AG10803 (cell line): ENCODE data around the gene IGFALS.
A peak's percentile ranks its signal among the peaks of the same experiment; 100 is the strongest.

ENCODE experiments used
- DNase-seq: peaks from one replicate; pipeline ENCODE4 v3.0.0; 2010; ENCODE audit warnings: low read depth
- H3K4me3 ChIP-seq: 2 replicates; pipeline ENCODE4 v1.5.1; 2011; ENCODE audit warnings: mild to moderate bottlenecking, low read length, control low read depth
- TF ChIP-seq, protein P1 (sequence below): conservative IDR thresholded peaks from 2 replicates; pipeline ENCODE4 v1.5.1; 2011; ENCODE audit warnings: mild to moderate bottlenecking, low read length, control low read depth, inconsistent platforms

Gene IGFALS

DNA sequence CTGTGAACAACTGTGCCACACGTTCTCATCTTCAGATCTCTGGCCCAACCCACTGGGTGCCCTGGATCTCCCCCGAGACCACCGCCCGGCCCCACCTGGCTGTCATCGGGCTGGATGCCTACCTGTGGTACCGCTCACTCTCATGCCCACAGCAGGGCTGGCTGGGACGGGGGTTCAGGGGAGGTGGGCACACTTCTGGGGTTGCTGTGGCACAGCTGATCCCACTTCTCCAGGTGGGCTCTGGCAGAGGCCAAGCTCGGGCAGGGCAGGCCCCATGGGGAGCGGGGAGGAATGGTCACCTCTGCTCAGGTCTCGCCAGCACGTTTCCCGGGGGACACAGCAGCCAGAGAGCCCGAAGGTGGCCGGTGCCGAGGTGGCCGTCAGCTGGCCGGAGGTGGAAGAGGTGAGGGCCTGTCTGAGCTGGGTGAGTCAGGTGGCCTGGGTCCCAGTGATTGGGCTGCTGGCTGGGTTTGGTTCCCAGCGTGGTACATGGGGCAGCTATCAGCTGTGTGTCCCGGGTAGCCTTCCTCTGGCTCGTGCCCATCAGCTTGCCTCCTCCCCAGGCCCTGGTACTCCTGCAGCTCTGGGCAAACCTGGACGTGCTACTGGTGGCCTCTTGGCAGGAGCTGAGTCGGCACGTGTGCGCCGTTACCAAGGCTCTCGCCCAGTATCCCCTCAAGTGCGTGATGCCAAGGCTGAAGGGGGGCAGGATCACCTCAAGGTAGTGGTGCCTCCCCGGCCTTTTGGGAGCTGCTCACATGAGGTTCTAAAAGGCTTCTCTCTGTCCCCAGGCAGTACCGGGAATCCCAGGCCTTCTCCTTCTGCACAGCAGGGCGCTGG lies 18.3 kb downstream of the IGFALS start:
- DNase-seq = no peak
- no peak overlapping the region for H3K4me3 ChIP-seq
- TF ChIP-seq, protein P1, sequence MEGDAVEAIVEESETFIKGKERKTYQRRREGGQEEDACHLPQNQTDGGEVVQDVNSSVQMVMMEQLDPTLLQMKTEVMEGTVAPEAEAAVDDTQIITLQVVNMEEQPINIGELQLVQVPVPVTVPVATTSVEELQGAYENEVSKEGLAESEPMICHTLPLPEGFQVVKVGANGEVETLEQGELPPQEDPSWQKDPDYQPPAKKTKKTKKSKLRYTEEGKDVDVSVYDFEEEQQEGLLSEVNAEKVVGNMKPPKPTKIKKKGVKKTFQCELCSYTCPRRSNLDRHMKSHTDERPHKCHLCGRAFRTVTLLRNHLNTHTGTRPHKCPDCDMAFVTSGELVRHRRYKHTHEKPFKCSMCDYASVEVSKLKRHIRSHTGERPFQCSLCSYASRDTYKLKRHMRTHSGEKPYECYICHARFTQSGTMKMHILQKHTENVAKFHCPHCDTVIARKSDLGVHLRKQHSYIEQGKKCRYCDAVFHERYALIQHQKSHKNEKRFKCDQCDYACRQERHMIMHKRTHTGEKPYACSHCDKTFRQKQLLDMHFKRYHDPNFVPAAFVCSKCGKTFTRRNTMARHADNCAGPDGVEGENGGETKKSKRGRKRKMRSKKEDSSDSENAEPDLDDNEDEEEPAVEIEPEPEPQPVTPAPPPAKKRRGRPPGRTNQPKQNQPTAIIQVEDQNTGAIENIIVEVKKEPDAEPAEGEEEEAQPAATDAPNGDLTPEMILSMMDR = no peak

DNA sequence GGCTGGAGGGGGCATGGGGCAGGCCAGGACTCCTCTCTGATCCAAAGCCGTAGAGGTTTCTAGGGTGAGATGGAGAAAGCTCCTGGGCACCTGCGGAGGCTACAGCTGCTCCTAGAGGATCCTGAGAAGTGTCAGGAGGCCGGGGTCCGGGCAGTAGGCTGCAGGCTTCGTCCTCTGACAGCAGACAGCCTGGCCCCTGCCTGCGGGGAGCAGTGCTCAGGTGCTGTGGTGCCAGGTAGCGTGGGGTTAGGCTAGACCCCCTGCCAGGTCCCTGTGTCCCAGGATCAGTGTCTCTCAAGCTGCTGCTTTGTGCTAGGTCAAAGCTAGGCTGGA lies 19.1 kb downstream of the IGFALS start:
- TF ChIP-seq, protein P1 = no peak
- no peak for DNase-seq
- peak overlapping the region; percentile 76 for H3K4me3 ChIP-seq

DNA sequence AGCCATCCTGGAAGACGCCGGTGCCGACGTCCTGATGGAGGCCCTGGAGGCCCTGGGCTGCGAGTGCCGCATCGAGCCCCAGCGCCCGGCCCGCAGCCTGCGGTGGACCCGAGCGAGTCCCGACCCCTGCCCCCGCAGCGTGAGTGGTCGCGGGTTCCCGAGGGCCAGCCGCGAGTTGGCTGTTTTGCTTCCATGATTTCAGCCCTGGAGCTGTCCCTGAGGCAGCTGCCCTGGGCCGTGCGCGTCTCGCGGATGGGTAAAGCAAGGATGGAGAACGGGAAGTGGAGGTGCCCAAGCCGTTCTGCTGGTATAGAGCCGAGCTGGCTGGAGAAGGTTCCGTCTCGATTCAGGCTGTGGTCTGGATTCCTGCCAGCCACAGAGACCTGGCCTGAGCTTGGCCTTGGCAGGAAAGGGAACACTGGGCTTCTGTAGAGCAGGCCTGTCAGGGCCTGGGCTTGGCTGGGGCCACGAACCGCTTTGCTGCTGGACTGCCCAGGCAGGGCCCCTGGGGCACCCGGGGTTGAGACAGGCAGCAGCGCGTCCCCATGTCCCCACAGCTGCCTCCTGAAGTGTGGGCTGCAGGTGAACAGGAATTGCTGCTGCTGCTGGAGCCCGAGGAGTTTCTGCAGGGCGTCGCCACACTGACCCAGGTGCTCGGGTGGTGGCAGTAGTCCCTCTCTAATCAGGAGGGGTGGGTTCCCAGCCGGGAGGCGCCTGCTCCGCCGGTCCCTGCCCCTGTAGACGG lies 19.6 kb downstream of the IGFALS start:
- TF ChIP-seq, protein P1 = no peak
- peak overlapping the region; percentile 76 for H3K4me3 ChIP-seq
- peak; percentile 50 for DNase-seq

DNA sequence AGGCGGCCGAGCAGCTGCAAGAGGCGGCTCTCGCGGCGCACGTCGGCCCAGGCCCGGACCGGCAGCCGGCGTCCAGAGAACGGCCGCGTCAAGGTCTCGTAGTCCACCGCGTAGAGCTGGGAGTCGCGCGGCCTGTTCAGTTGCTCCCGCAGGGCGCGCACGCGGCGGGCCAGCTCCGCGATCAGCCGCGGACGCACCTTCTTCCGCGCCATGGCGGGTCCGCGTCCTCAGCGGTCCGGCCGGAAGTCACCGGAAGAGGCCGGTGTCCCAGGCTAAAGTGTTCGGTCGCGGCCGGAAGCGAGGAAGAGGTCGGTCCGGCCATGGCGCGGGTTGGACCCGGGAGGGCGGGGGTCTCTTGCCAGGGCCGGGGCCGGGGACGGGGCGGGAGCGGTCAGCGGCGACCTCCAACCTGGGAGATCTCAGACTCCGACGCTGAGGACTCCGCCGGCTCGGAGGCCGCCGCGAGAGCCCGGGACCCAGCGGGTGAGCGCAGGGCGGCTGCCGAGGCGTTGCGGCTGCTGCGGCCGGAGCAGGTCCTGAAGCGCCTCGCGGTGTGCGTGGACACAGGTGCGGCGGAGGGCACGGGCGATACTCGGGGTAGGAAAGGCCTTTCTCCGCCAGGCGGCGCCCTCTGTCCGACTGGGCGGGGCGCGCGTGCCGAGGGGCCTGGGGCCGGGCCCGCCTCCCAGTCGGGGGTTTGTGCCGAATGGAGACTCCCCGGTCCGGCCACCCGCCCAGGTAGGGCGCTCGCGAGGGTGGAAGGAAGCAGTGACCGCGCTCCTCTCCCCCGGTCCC lies 20.4 kb downstream of the IGFALS start, which contains the start of gene MRPS34:
Gene MRPS34, minus strand, starts transcription at position 227 of the 795 bp plus-strand sequence. Its CDS starts 15 bp downstream, at position 212.
- peak within 1 kb of the TSS; percentile 76 for H3K4me3 ChIP-seq
- DNase-seq = peak; percentile 80
- TF ChIP-seq, protein P1 = peak; percentile 52

DNA sequence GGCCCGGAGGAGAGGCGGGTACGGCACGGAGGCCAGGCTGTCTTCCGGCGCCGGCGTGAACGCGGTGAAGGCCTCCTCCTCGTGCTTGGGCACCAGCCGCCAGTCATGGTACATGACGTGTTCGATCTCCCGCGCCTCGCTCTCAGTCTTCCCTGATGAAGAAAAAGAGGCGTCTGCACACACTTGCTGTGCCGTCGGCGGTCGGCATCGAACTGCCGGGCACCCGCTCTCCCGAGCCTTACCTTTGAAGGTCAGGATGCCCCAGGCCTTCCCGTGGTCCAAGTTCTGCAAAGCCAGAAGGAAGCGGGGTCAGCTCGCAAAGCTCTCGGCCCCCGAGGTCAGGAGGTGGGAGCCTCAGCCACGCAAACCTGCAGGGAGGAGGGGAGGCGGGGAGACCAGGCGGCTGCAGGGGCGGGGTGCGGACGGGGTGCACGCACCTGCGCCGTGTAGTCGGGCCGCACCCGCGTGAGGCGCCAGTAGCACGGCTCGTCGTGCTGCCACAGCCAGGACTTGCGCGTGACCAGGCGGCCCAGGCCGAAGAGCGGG lies 21.1 kb downstream of the IGFALS start, which contains the start of gene EME2:
Gene EME2, plus strand, starts transcription at position 449 of the 546 bp plus-strand sequence. CDS start 418 bp downstream, outside the sequence.
- DNase-seq = no peak
- peak within 1 kb of the TSS; percentile 76 for H3K4me3 ChIP-seq
- TF ChIP-seq, protein P1 = no peak

DNA sequence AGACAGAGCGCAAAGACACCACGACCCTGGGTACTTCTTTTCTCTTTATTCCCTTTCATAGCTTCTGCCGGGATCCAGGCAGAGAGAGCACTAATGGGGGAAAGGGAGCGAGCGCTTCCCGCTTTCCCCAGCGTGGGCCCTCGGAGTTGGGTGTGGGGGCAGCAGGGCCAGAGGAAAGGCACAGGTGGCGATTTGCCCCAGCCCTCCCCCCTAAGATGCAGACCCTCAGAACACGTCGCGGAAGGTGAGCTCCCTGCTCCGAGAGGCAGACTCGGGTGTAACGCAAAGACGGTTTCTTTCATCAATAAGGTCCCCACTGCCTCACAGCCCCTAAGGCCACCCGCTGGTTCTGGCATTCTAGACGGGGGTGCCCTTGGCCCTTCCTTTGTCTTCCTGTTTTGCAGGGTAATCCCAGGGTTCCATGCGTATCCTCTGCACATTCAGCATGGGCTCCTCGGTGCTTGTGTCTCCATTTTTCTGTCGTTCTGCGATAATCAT lies 21.6 kb downstream of the IGFALS start:
- no peak for DNase-seq
- TF ChIP-seq, protein P1 = no peak
- H3K4me3 ChIP-seq = peak overlapping the region; percentile 76
